DOHH2 (cell line): ENCODE measurements around the gene ARHGAP6.

ENCODE experiments used
- H3F3A ChIP-seq: fragments of 200-600 bp; sonication (generic), shearing (Covaris generic); 2 replicates; pipeline ENCODE4 v1.6.0; 2016; ENCODE audit warnings: antibody characterized with exemption, mild to moderate bottlenecking; ENCODE audit not compliant: control insufficient read depth, insufficient read depth
- H3K27ac ChIP-seq: fragments of 200-600 bp; sonication (generic); 2 replicates; pipeline ENCODE4 v1.5.1; 2014; ENCODE audit warnings: low read depth, mild to moderate bottlenecking, low read length, moderate library complexity
- H3K27me3 ChIP-seq: fragments of 200-600 bp; sonication (generic); 2 replicates; pipeline ENCODE4 v1.6.1; 2014; ENCODE audit warnings: mild to moderate bottlenecking, low read length, mixed read lengths; ENCODE audit not compliant: control insufficient read depth
- H3K36me3 ChIP-seq: fragments of 200-600 bp; sonication (generic); 2 replicates; pipeline ENCODE4 v1.6.1; 2014; ENCODE audit warnings: mild to moderate bottlenecking, low read length, moderate library complexity, mixed read lengths; ENCODE audit not compliant: control insufficient read depth
- H3K4me1 ChIP-seq: fragments of 200-600 bp; sonication (generic); 2 replicates; pipeline ENCODE4 v1.6.1; 2014; ENCODE audit warnings: mild to moderate bottlenecking, low read length, mixed read lengths; ENCODE audit not compliant: control insufficient read depth
- H3K4me2 ChIP-seq: fragments of 200-600 bp; sonication (generic); 2 replicates; pipeline ENCODE4 v1.6.0; 2014; ENCODE audit warnings: mild to moderate bottlenecking, low read length, moderate library complexity
- H3K4me3 ChIP-seq: fragments of 200-600 bp; sonication (generic); 2 replicates; pipeline ENCODE4 v1.5.1; 2014; ENCODE audit warnings: mild to moderate bottlenecking, low read length, mixed read lengths
- H3K79me2 ChIP-seq: fragments of 200-600 bp; sonication (generic); 2 replicates; pipeline ENCODE4 v1.6.1; 2014; ENCODE audit warnings: mild to moderate bottlenecking, low read length, mixed read lengths; ENCODE audit not compliant: control insufficient read depth
- H3K9me2 ChIP-seq: fragments of 200-600 bp; sonication (generic); replicated peaks from 2 replicates; pipeline ENCODE4 v1.6.1; 2014; ENCODE audit warnings: mild to moderate bottlenecking, low read length, mixed read lengths; ENCODE audit not compliant: control insufficient read depth
- H3K9me3 ChIP-seq: fragments of 200-600 bp; sonication (generic); 2 replicates; pipeline ENCODE4 v1.6.1; 2014; ENCODE audit warnings: antibody characterized with exemption, low read length, mixed read lengths; ENCODE audit not compliant: control insufficient read depth, insufficient read depth
- H4K20me1 ChIP-seq: fragments of 200-600 bp; sonication (generic); 2 replicates; pipeline ENCODE4 v1.6.0; 2014; ENCODE audit warnings: low read depth, mild to moderate bottlenecking, antibody characterized with exemption, low read length, moderate library complexity; ENCODE audit not compliant: control insufficient read depth, insufficient read depth
- CTCF ChIP-seq: fragments of 200-600 bp; sonication (generic); IDR thresholded peaks from one replicate; pipeline ENCODE4 v1.5.1; 2014; ENCODE audit warnings: antibody characterized with exemption, mild to moderate bottlenecking, low read depth, low read length; ENCODE audit not compliant: poor library complexity, severe bottlenecking
- EZH2phosphoT487 ChIP-seq: fragments of 200-600 bp; sonication (generic); IDR thresholded peaks from 2 replicates; pipeline ENCODE4 v1.6.1; 2017; ENCODE audit warnings: borderline replicate concordance, mild to moderate bottlenecking, antibody characterized with exemption, low read length, moderate library complexity, mixed read lengths

Gene ARHGAP6

GRCh38 chrX:11210415-11210801 lies 455.3 kb downstream of the ARHGAP6 start:
- Histone ChIP-seq H3F3A (no peaks in the 10 kb centered on the region), H3K4me2 (no peak overlapping the region), H3K9me2 (no peaks in the 10 kb centered on the region), H3K27me3 (no peaks in the 10 kb centered on the region), H3K4me1 (no peaks in the 10 kb centered on the region), H3K79me2 (no peaks in the 10 kb centered on the region), H4K20me1 (no peaks in the 10 kb centered on the region), H3K27ac (no peak overlapping the region), H3K36me3 (no peaks in the 10 kb centered on the region), H3K9me3 (no peaks in the 10 kb centered on the region), H3K4me3 (no peak overlapping the region)
- TF ChIP-seq EZH2phosphoT487, result no peak
- TF ChIP-seq CTCF, result no peak

- Histone ChIP-seq H3K4me2 (no peak overlapping the region), H3K36me3 (no peaks in the 10 kb centered on the region), H3K79me2 (no peaks in the 10 kb centered on the region), H4K20me1 (no peaks in the 10 kb centered on the region), H3K9me2 (no peaks in the 10 kb centered on the region), H3K4me3 (no peak overlapping the region), H3K4me1 (no peaks in the 10 kb centered on the region), H3K27ac (no peak overlapping the region), H3K9me3 (no peaks in the 10 kb centered on the region), H3K27me3 (no peaks in the 10 kb centered on the region), H3F3A (no peaks in the 10 kb centered on the region)
- no peak for TF ChIP-seq EZH2phosphoT487
- TF ChIP-seq CTCF, result no peak
These were observed 455.8 kb downstream of the ARHGAP6 start for GRCh38 chrX:11209798-11210414.

GRCh38 chrX:11206716-11207115 lies 459.0 kb downstream of the ARHGAP6 start:
- Histone ChIP-seq H3K4me1 (no peaks in the 10 kb centered on the region), H3K79me2 (no peaks in the 10 kb centered on the region), H3K9me3 (no peaks in the 10 kb centered on the region), H3F3A (no peaks in the 10 kb centered on the region), H3K27me3 (no peaks in the 10 kb centered on the region), H3K27ac (no peak overlapping the region), H3K36me3 (no peaks in the 10 kb centered on the region), H3K4me3 (no peak overlapping the region), H3K4me2 (no peak overlapping the region), H4K20me1 (no peaks in the 10 kb centered on the region), H3K9me2 (no peaks in the 10 kb centered on the region)
- TF ChIP-seq EZH2phosphoT487 (no peak), CTCF (no peak)
